Esophagus squamous epithelium (tissue), 5 donors: ENCODE results near the gene PPP2R2C. TPM values are rescaled to one million over a fixed set of nuclear protein-coding genes. Genes with fewer than 3 reads are reported as not detected.

Experiments
- DNase-seq: peaks from one replicate; lab custom pipeline; 2025; lab: John Stamatoyannopoulos, UW
- H3K27ac ChIP-seq, 4 donors: fragments of 200-600 bp; sonication (generic); one replicate each; pipeline ENCODE4 v1.5.1; 2016 to 2019; ENCODE audit warnings: mild to moderate bottlenecking in 1 of 4
- H3K27me3 ChIP-seq, 4 donors: fragments of 200-600 bp; sonication (generic); 1 replicate in 3 of 4; 2 replicates in 1 of 4; pipeline versions ENCODE4 v1.5.1 to v1.6.0; 2017 to 2021; ENCODE audit warnings: antibody characterized with exemption in 1 of 4
- H3K36me3 ChIP-seq, 3 donors: fragments of 200-600 bp; sonication (generic); one replicate each; pipeline ENCODE4 v1.5.1; 2016 to 2019
- H3K4me1 ChIP-seq, 3 donors: fragments of 200-600 bp; sonication (generic); one replicate each; pipeline ENCODE4 v1.5.1; 2017 to 2019
- H3K4me3 ChIP-seq, 4 donors: fragments of 200-600 bp; sonication (generic); 1 replicate in 3 of 4; 2 replicates in 1 of 4; pipeline ENCODE4 v1.5.1; 2016 to 2019; ENCODE audit warnings: mild to moderate bottlenecking in 2 of 4, moderate library complexity in 1 of 4
- H3K9me3 ChIP-seq, 3 donors: fragments of 200-600 bp; sonication (generic); one replicate each; pipeline ENCODE4 v1.5.1; 2016 to 2019
- POLR2A ChIP-seq, 4 donors: fragments of 450-650 bp; IDR thresholded peaks; one replicate each; pipeline ENCODE4 v1.6.1; 2017; ENCODE audit warnings: antibody characterized with exemption in 4 of 4, mild to moderate bottlenecking in 4 of 4, moderate library complexity in 3 of 4
- WGBS, 2 donors: methylation state at CpG; one replicate each; pipeline ENCODE4 v1.1.5; 2018; 5-methylcytosine and 5-hydroxymethylcytosine counted together
- intact Hi-C: fragments of 100-400 bp; cut with DNase I; formaldehyde crosslinking; loops from one replicate; pipeline ENCODE4 v1.15.0; 2022
- total RNA-seq, 4 donors: library from RNA; depleted of rRNA; stranded (reverse); fragments of >200 nt; gene quantifications; one replicate each; pipeline ENCODE4 v1.1.0, GENCODE V29; 2016
- TF ChIP-seq, protein P1 (sequence below), 6 experiments: fragments of 450-650 bp in 4 of 6; fragments of 200-600 bp in 2 of 6; sonication (generic) in 2 of 6; IDR thresholded peaks; one replicate each; pipeline ENCODE4 v1.5.1; 2016 to 2019; ENCODE audit warnings: antibody characterized with exemption in 6 of 6, mild to moderate bottlenecking in 4 of 6, moderate library complexity in 4 of 6
- donor health status: DM: yes; HTN: yes; CAD: no.

The PPP2R2C gene
- total RNA-seq, 4 donors from 2014 or later = 26.9 to 76.3 (median 53.7) TPM

DNA sequence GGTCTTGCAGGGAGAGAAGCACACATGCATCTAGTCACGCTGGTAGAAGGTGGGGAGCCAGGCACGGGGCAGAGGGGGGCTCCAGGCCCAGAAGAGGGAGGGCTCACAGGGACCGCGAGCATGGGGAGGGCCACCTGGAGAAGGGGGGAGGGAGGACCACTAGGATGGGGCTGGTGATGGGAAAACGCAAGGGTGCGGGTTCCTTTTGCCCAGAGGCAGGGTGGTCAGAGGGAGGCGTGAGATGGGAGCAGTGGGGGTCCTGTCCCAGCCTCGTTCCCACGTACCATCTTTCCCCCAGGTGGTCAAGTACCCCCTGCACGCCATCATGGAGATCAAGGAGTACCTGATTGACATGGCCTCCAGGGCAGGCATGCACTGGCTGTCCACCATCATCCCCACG lies 172.1 kb downstream of the PPP2R2C start:
- peaks cover 0 to 9% (median 0%) of the 10 kb centered on the region in 3 donors for H3K4me1 ChIP-seq
- H3K36me3 ChIP-seq = peaks cover 0 to 53% (median 4%) of the 10 kb centered on the region in 3 donors
- H3K9me3 ChIP-seq = no peaks in the 10 kb centered on the region
- TF ChIP-seq, protein P1, sequence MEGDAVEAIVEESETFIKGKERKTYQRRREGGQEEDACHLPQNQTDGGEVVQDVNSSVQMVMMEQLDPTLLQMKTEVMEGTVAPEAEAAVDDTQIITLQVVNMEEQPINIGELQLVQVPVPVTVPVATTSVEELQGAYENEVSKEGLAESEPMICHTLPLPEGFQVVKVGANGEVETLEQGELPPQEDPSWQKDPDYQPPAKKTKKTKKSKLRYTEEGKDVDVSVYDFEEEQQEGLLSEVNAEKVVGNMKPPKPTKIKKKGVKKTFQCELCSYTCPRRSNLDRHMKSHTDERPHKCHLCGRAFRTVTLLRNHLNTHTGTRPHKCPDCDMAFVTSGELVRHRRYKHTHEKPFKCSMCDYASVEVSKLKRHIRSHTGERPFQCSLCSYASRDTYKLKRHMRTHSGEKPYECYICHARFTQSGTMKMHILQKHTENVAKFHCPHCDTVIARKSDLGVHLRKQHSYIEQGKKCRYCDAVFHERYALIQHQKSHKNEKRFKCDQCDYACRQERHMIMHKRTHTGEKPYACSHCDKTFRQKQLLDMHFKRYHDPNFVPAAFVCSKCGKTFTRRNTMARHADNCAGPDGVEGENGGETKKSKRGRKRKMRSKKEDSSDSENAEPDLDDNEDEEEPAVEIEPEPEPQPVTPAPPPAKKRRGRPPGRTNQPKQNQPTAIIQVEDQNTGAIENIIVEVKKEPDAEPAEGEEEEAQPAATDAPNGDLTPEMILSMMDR (IDR thresholded peaks at IDR 0.05) = no peak
- TF ChIP-seq POLR2A (IDR thresholded peaks at IDR 0.05) = no peak
- no peak overlapping the region for H3K27ac ChIP-seq
- no peaks in the 10 kb centered on the region for H3K27me3 ChIP-seq
- H3K4me3 ChIP-seq = no peak overlapping the region
- DNase-seq = no peak
- 84 to 85% methylated on average over 10 to 11 of the region's 11 CpGs for WGBS, 2 donors
- intact Hi-C loops = no loop called here

DNA sequence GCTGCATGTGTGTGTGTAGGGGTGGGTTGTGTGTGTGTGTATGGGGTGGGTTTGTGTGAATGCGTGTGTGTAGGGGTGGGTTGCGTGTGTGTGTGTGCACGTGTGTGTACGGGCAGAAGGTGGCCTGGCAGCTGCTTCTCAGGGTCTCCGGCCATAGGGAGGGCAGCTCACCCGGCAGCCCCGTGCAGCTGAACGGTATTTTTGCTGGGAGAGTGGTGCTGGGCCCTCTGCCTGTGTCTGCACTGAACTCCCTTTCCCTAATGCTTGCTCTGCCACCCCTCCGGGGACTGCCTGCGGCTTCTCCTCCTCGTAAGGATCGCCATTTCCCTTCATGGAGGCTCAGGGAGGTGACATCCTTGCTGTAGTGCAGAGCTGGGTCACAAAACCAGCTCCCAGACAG lies 172.5 kb downstream of the PPP2R2C start:
- WGBS, 2 donors = 91 to 97% methylated on average over 8 of the region's 12 CpGs
- H3K27me3 ChIP-seq = no peaks in the 10 kb centered on the region
- H3K4me3 ChIP-seq = no peak overlapping the region
- no peaks in the 10 kb centered on the region for H3K9me3 ChIP-seq
- H3K4me1 ChIP-seq = peaks cover 0 to 9% (median 0%) of the 10 kb centered on the region in 3 donors
- peaks cover 0 to 58% (median 4%) of the 10 kb centered on the region in 3 donors for H3K36me3 ChIP-seq
- TF ChIP-seq, protein P1 (IDR thresholded peaks at IDR 0.05) = no peak
- no peak for TF ChIP-seq POLR2A (IDR thresholded peaks at IDR 0.05)
- intact Hi-C loops = no loop called here
- no peak for DNase-seq
- no peak overlapping the region for H3K27ac ChIP-seq

DNA sequence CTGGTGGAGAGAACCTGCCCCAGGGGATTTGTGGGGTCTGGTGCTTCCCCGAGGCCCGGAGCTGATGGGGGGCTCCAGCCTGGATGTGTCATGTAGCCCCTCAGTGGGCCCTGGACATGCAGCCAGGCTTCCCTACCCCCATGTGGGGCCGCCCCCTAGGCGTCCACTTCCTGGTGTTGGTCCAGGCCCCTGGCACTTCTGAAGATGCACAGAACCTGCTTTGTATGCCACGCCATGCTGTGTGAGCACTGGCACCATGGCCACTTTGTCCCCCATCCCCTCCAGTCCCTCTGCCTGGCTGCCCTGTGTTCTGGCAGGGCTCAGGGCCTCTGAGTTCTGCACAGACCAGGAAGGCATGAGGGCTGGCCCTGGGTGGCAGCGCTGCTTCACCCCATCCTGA lies 173.6 kb downstream of the PPP2R2C start:
- H3K4me3 ChIP-seq = no peak overlapping the region
- DNase-seq = no peak
- H3K4me1 ChIP-seq = peaks cover 0 to 9% (median 0%) of the 10 kb centered on the region in 3 donors
- intact Hi-C loops = no loop called here
- H3K27ac ChIP-seq = peak overlapping the region in 3 of 4 donors; percentile 20 to 42 (median 25)
- TF ChIP-seq, protein P1 (IDR thresholded peaks at IDR 0.05) = no peak
- no peak for TF ChIP-seq POLR2A (IDR thresholded peaks at IDR 0.05)
- WGBS, 2 donors = 100% methylated on average over 1 of the region's 6 CpGs; no CpG with 5 or more reads in 1 of the 2 donors
- peaks cover 0 to 64% (median 4%) of the 10 kb centered on the region in 3 donors for H3K36me3 ChIP-seq
- no peaks in the 10 kb centered on the region for H3K27me3 ChIP-seq
- no peaks in the 10 kb centered on the region for H3K9me3 ChIP-seq

DNA sequence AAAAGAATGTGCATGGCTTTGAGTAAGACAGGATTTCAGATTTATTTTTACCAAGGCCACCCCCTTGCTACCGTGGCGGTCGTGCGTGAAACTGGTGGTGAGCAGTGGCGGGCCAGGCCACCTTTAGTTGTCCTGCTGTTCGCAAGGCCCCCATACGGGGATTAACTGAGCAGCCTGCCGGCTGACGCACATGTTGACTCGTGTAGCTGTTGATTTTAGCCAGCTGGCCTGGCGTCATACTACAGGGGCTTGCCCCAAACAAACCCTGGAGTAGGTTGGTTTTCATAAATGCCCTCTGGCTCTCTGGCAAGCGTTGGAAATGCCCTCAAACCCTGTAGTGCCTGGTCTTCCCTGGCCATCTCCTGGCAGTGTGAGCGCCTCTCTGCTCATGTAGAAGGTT lies 174.4 kb downstream of the PPP2R2C start:
- Histone ChIP-seq H3K27ac (peak overlapping the region in 3 of 4 donors; percentile 25 to 42 (median 34)), H3K36me3 (peaks cover 0 to 64% (median 4%) of the 10 kb centered on the region in 3 donors)
- WGBS, 2 donors = 60 to 75% methylated on average over 7 to 12 of the region's 13 CpGs

DNA sequence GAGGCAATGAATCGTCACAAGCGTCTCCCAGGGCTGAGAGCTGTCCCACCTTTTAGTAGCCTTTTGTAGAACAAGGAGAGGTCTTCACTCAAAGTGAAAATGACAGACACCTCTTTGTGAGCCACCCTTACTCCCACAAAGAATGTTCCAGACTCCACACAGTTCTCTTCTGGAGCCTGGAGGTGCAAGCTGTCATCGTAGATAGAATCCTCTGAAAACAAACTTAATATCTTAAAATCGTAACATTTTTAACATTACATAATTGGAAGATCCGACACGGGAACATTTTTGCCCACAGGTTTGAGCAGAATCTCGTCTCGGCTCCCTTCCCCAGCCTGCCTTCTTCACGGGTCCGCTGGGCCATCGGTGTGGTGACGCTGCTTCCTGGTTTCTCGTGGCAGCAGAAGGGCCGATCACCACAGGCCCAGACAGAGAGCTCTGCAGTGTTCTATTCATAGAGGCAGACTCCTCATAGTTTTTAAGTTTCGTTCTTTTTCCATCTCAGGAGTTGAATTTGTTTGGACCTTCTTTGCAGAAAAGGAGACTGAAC lies 175.1 kb downstream of the PPP2R2C start:
- intact Hi-C loops = no loop called here
- no peak for TF ChIP-seq POLR2A (IDR thresholded peaks at IDR 0.05)
- TF ChIP-seq, protein P1 (IDR thresholded peaks at IDR 0.05) = no peak
- Histone ChIP-seq H3K27me3 (no peaks in the 10 kb centered on the region), H3K27ac (peak overlapping the region in 3 of 4 donors; percentile 9 to 42 (median 34)), H3K36me3 (peaks cover 0 to 64% (median 4%) of the 10 kb centered on the region in 3 donors), H3K9me3 (no peaks in the 10 kb centered on the region), H3K4me3 (no peak overlapping the region), H3K4me1 (peaks cover 0 to 9% (median 0%) of the 10 kb centered on the region in 3 donors)
- 83 to 85% methylated on average over 14 to 15 of the region's 15 CpGs for WGBS, 2 donors
- DNase-seq = no peak

More for the DNA sequence above, 174.4 kb downstream of the PPP2R2C start:
- Histone ChIP-seq H3K9me3 (no peaks in the 10 kb centered on the region), H3K4me1 (peaks cover 0 to 9% (median 0%) of the 10 kb centered on the region in 3 donors), H3K4me3 (no peak overlapping the region), H3K27me3 (no peaks in the 10 kb centered on the region)
- intact Hi-C loops = no loop called here
- DNase-seq = no peak
- TF ChIP-seq, protein P1 (IDR thresholded peaks at IDR 0.05) = no peak
- TF ChIP-seq POLR2A (IDR thresholded peaks at IDR 0.05) = no peak
